T47D (cell line): ENCODE measurements around the gene NOTUM.
"Not testable (repeated sequence)": the region's sequence is repeated elsewhere in the genome, so short reads cannot be mapped to it uniquely, and the experiment has no call there.

ENCODE experiments used
- DNase-seq, 2 experiments: peaks; one replicate each; pipeline versions ENCODE4 v3.0.0 to v3.0.0-alpha.2; 2011 to 2012; ENCODE audit warnings: low read depth in 1 of 2, low spot score in 1 of 2
- JUND ChIP-seq: IDR thresholded peaks from 2 replicates; pipeline ENCODE4 v1.6.1; 2012; ENCODE audit warnings: low read depth
- in situ Hi-C: cut with HindIII; loops from 2 replicates; pipeline ENCODE4 v1.10.0; 2016; ENCODE audit warnings: low sequenced_read_pairs, low pct_unique_long_range_greater_than_20kb

NOTUM gene

GRCh38 chr17:81993729-81994592 lies 33.0 kb upstream of the NOTUM start:
- no peak for TF ChIP-seq JUND
- in situ Hi-C loops, result no loop called here
- no peak for DNase-seq

- DNase-seq, result no peak
- TF ChIP-seq JUND, result no peak
- in situ Hi-C loops, result no loop called here
Measured at GRCh38 chr17:81992306-81993102, 31.5 kb upstream of the NOTUM start.

- TF ChIP-seq JUND, result no peak
Measured at GRCh38 chr17:81991684-81992305, 30.8 kb upstream of the NOTUM start.

GRCh38 chr17:81990836-81991683 lies 30.1 kb upstream of the NOTUM start:
- DNase-seq, result no peak
- no peak for TF ChIP-seq JUND
- in situ Hi-C loops, result no loop called here

More at GRCh38 chr17:81991684-81992305, 30.8 kb upstream of the NOTUM start:
- in situ Hi-C loops, result no loop called here
- DNase-seq, result no peak

- no peak for DNase-seq
- in situ Hi-C loops, result no loop called here
- no peak for TF ChIP-seq JUND
Measured at GRCh38 chr17:81987161-81987770, 26.3 kb upstream of the NOTUM start.

- in situ Hi-C loops, result no loop called here
- TF ChIP-seq JUND, result no peak
- no peak for DNase-seq
Measured at GRCh38 chr17:81986606-81987005, 25.6 kb upstream of the NOTUM start.

- TF ChIP-seq JUND, result no peak
- DNase-seq, result no peak
- in situ Hi-C loops, result no loop called here
Measured at GRCh38 chr17:81984773-81985410, 23.9 kb upstream of the NOTUM start.

GRCh38 chr17:81983639-81984373 lies 22.8 kb upstream of the NOTUM start:
- in situ Hi-C loops, result no loop called here
- no peak for TF ChIP-seq JUND
- DNase-seq, result no peak

GRCh38 chr17:81983011-81983638 lies 22.1 kb upstream of the NOTUM start:
- no peak for TF ChIP-seq JUND
- in situ Hi-C loops, result no loop called here
- DNase-seq, result no peak

- in situ Hi-C loops, DNase-seq: not testable (repeated sequence)
Measured at GRCh38 chr17:81981511-81981910, 20.5 kb upstream of the NOTUM start.
